Lung (tissue), 12 donors: ENCODE measurements around the gene NCR2. TPM values are rescaled to one million over a fixed set of nuclear protein-coding genes. Genes with fewer than 3 reads are reported as not detected.

Experiments used
- ATAC-seq: fragments of 200-7000 bp; cut with Tn5 transposase; one replicate; pipeline ENCODE4 v1.9.1; 2020; ENCODE audit warnings: moderate number of reproducible peaks; ENCODE audit not compliant: insufficient read depth, low FRiP score
- DNase-seq, 3 donors: peaks; one replicate each; pipeline ENCODE4 v3.0.0-alpha.2; 2013 to 2017
- H3K27ac ChIP-seq, 2 donors: one replicate each; pipeline ENCODE4 v1.5.1; 2013; ENCODE audit warnings: mild to moderate bottlenecking in 2 of 2, moderate library complexity in 2 of 2, control low read depth in 1 of 2, inconsistent platforms in 1 of 2, low read depth in 1 of 2, low read length in 1 of 2
- H3K27me3 ChIP-seq, 3 donors: one replicate each; pipeline ENCODE4 v1.5.1; 2013; ENCODE audit warnings: low read length in 2 of 3; ENCODE audit not compliant: control insufficient read depth in 3 of 3, insufficient read depth in 3 of 3
- H3K36me3 ChIP-seq, 4 donors: one replicate each; pipeline ENCODE4 v1.5.1; 2013; ENCODE audit warnings: low read length in 4 of 4, mild to moderate bottlenecking in 1 of 4, moderate library complexity in 1 of 4; ENCODE audit not compliant: control insufficient read depth in 4 of 4, insufficient read depth in 4 of 4
- H3K4me1 ChIP-seq, 5 donors: one replicate each; pipeline ENCODE4 v1.5.1; 2013; ENCODE audit warnings: low read length in 5 of 5, mild to moderate bottlenecking in 2 of 5, moderate library complexity in 1 of 5; ENCODE audit not compliant: control insufficient read depth in 5 of 5, insufficient read depth in 5 of 5
- H3K4me3 ChIP-seq: one replicate; pipeline ENCODE4 v1.5.1; 2013; ENCODE audit warnings: mild to moderate bottlenecking, control low read depth, moderate library complexity
- H3K9ac ChIP-seq, 2 donors: one replicate each; pipeline ENCODE4 v1.5.1; 2013; ENCODE audit warnings: low read length in 2 of 2, control low read depth in 1 of 2; ENCODE audit not compliant: insufficient read depth in 1 of 2
- H3K9me3 ChIP-seq, 4 donors: one replicate each; pipeline ENCODE4 v1.5.1; 2013; ENCODE audit warnings: low read length in 3 of 4, mild to moderate bottlenecking in 1 of 4, moderate library complexity in 1 of 4; ENCODE audit not compliant: control insufficient read depth in 4 of 4, insufficient read depth in 3 of 4
- WGBS, 2 donors: extraction: QIAGEN DNeasy Blood & Tissue Kit; methylation state at CpG; one replicate each; pipeline ENCODE4 v1.1.7; 2013; 5-methylcytosine and 5-hydroxymethylcytosine counted together
- polyA plus RNA-seq, 2 donors: library from polyadenylated mRNA; stranded (reverse); fragments of 200-250 nt; gene quantifications; one replicate each; pipeline ENCODE4 v1.2.1, GENCODE V29; 2013
- total RNA-seq, 2 donors: library from RNA; depleted of rRNA in 1 of 2; stranded (reverse); fragments of >200 nt in 1 of 2; gene quantifications; one replicate each; pipeline ENCODE4 v1.2.1, GENCODE V29; 2014 to 2021
- TF ChIP-seq, protein P1 (sequence below): IDR thresholded peaks from 2 replicates; pipeline ENCODE4 v1.5.1; 2012; ENCODE audit warnings: mild to moderate bottlenecking; ENCODE audit errors: control extremely low read depth, extremely low read depth
- donor health status: control.
- donor health status: control.
- donor health status: Bipolar disorder and iron deficiency.
- donor health status: healthy.
- donor health status: DM: yes; HTN: yes; CAD: no.

The NCR2 gene
- total and polyA plus RNA-seq, 4 donors = not detected

DNA sequence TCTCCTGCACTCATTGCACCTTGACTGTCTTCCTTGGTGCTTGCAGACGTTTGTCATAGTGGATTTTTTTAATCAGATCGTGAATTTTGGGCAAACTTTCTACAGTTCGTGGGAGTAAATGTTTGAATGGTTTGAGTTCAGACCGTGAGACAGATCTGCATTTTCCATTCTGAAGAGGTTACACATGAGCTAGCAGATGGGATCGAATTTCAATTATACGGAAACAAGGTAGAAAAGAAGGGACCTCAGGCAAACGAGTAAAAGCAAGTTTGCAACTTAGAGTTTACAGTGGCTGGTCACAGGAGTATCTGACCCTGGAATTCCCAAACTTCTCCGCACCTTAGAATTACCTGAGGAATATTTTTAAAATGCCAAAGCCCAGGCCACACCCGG is 17.2 kb upstream of the NCR2 start:
- no peaks in the 10 kb centered on the region for H3K36me3 ChIP-seq
- no peak overlapping the region for H3K4me3 ChIP-seq
- peaks cover 6 to 23% (median 18%) of the 10 kb centered on the region in 3 donors for H3K27me3 ChIP-seq
- WGBS, 2 donors = 50 to 55% methylated on average over 9 of the region's 9 CpGs
- ATAC-seq (no peak), DNase-seq (no peak)
- H3K9me3 ChIP-seq = no peaks in the 10 kb centered on the region
- no peak overlapping the region for H3K9ac ChIP-seq
- TF ChIP-seq, protein P1, sequence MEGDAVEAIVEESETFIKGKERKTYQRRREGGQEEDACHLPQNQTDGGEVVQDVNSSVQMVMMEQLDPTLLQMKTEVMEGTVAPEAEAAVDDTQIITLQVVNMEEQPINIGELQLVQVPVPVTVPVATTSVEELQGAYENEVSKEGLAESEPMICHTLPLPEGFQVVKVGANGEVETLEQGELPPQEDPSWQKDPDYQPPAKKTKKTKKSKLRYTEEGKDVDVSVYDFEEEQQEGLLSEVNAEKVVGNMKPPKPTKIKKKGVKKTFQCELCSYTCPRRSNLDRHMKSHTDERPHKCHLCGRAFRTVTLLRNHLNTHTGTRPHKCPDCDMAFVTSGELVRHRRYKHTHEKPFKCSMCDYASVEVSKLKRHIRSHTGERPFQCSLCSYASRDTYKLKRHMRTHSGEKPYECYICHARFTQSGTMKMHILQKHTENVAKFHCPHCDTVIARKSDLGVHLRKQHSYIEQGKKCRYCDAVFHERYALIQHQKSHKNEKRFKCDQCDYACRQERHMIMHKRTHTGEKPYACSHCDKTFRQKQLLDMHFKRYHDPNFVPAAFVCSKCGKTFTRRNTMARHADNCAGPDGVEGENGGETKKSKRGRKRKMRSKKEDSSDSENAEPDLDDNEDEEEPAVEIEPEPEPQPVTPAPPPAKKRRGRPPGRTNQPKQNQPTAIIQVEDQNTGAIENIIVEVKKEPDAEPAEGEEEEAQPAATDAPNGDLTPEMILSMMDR = no peak
- peaks cover 0 to 9% (median 0%) of the 10 kb centered on the region in 5 donors for H3K4me1 ChIP-seq
- no peak overlapping the region for H3K27ac ChIP-seq

DNA sequence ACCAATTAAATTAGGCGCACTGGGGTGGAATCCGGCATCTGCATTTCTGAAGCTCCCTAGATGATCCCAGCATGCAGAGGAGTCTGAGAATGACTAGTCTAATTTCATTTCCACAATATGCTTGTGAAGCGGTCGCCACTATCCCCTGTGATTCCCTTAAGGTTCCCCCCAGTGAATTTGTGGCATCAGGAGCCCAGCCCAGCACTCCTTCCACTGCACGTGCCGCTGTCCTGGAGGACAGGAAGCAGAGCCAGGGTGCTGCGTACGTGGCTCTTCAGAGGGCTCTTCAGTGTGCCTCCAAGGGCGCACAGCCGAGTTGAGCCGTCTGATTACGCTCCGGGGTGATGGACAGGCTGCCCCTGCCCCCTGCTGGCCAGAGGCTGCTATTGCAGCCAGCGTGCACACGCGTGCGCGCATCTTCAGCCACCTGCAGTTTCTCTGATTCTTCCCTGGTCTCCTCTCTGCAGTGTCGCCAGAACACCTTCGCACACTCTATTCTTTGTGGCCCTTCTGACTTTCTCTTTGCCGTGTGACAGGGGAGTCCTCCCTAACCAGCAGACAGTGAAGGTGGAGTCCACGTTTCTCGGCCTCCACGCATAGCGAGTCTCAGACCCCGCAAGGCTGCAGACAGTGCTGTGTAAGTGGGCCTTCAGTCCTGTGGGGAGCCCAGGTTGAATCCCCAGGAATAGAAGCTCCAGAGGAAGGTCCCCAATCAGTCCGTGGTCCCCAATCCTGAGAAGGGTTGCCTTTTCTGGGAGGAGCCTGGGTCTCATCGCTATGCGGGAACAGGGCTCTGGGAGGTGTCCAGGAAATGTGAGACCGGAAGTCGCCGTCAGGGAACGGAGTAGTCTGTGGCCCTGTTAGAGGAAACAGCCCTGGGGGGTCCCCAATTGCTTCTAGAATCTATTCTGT is 16.5 kb upstream of the NCR2 start:
- no peak overlapping the region for H3K9ac ChIP-seq

DNA sequence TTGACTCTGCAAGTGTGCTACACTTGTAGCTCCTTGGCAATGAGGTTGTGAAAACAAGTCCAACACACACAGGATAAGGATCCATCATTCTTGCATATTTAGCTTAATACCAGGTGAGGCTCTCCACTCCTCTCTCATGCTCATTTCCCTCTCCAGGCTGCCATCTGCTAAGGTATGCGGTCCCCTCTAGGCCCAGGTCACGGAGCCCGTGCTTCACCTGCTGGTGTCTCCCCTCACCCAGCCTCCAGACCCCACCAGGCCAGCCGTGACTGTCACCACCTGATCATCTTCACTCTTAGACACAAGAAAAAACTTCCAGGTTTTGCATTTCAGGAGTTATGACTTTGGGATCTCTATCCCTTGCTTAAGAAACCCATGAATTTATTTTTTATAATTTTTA is 14.2 kb upstream of the NCR2 start:
- no peak overlapping the region for H3K4me3 ChIP-seq
- H3K9ac ChIP-seq = no peak overlapping the region
- no peaks in the 10 kb centered on the region for H3K36me3 ChIP-seq
- ATAC-seq (no peak), DNase-seq (no peak)
- TF ChIP-seq, protein P1 = no peak
- 78 to 81% methylated on average over 4 of the region's 4 CpGs for WGBS, 2 donors
- H3K4me1 ChIP-seq = peaks cover 0 to 9% (median 0%) of the 10 kb centered on the region in 5 donors
- H3K27ac ChIP-seq = no peak overlapping the region
- peaks cover 7 to 29% (median 28%) of the 10 kb centered on the region in 3 donors for H3K27me3 ChIP-seq
- H3K9me3 ChIP-seq = no peaks in the 10 kb centered on the region

More for the DNA sequence above, 16.5 kb upstream of the NCR2 start:
- Histone ChIP-seq H3K36me3 (no peaks in the 10 kb centered on the region), H3K27ac (no peak overlapping the region), H3K27me3 (peaks cover 6 to 23% (median 18%) of the 10 kb centered on the region in 3 donors), H3K9me3 (no peaks in the 10 kb centered on the region), H3K4me3 (no peak overlapping the region), H3K4me1 (peaks cover 0 to 9% (median 0%) of the 10 kb centered on the region in 5 donors)
- ATAC-seq (peak; percentile 98), DNase-seq (peak; percentile 77 to 85 (median 83))
- TF ChIP-seq, protein P1 = peak; percentile 96
- WGBS, 2 donors = 18 to 20% methylated on average over 32 to 33 of the region's 33 CpGs
